MM.1S (cell line): ENCODE data around the gene CYSRT1.
A peak's percentile ranks its signal among the peaks of the same experiment; 100 is the strongest.

Experiments
- DNase-seq: peaks from one replicate; pipeline ENCODE4 v3.0.0-alpha.2; 2015
- H2AFZ ChIP-seq: fragments of 300-600 bp; sonication (generic); 2 replicates; pipeline ENCODE4 v1.6.0; 2016; ENCODE audit warnings: antibody characterized with exemption, low read length
- H3F3A ChIP-seq: fragments of 300-600 bp; sonication (generic); 2 replicates; pipeline ENCODE4 v1.6.1; 2016; ENCODE audit warnings: mild to moderate bottlenecking, antibody characterized with exemption, low read length, moderate library complexity, mixed read lengths; ENCODE audit not compliant: insufficient read depth
- H3K27ac ChIP-seq: fragments of 300-600 bp; sonication (generic); 2 replicates; pipeline ENCODE4 v1.5.1; 2016; ENCODE audit warnings: mild to moderate bottlenecking, low read length
- H3K27me3 ChIP-seq: fragments of 300-600 bp; sonication (generic); replicated peaks from 2 replicates; pipeline ENCODE4 v1.6.0; 2016; ENCODE audit warnings: low read length; ENCODE audit not compliant: insufficient read depth
- H3K36me3 ChIP-seq: fragments of 300-600 bp; sonication (generic); replicated peaks from 2 replicates; pipeline ENCODE4 v1.6.1; 2016; ENCODE audit warnings: mild to moderate bottlenecking, low read length, mixed read lengths; ENCODE audit not compliant: insufficient read depth
- H3K4me1 ChIP-seq: fragments of 300-600 bp; sonication (generic); 2 replicates; pipeline ENCODE4 v1.6.1; 2016; ENCODE audit warnings: low read length, mixed read lengths
- H3K4me2 ChIP-seq: fragments of 300-600 bp; sonication (generic); 2 replicates; pipeline ENCODE4 v1.6.0; 2016; ENCODE audit warnings: low read depth, low read length
- H3K4me3 ChIP-seq: fragments of 300-600 bp; sonication (generic); 2 replicates; pipeline ENCODE4 v1.5.1; 2016; ENCODE audit warnings: low read length, mixed read lengths
- H3K79me2 ChIP-seq: fragments of 300-600 bp; sonication (generic); 2 replicates; pipeline ENCODE4 v1.6.1; 2016; ENCODE audit warnings: mixed run types, low read length, mixed read lengths
- H3K9ac ChIP-seq: fragments of 300-600 bp; sonication (generic); 2 replicates; pipeline ENCODE4 v1.6.1; 2016; ENCODE audit warnings: low read length, mixed read lengths
- H3K9me2 ChIP-seq: fragments of 300-600 bp; sonication (generic); replicated peaks from 2 replicates; pipeline ENCODE4 v1.6.1; 2016; ENCODE audit warnings: mild to moderate bottlenecking, low read length, mixed read lengths; ENCODE audit not compliant: insufficient read depth
- H3K9me3 ChIP-seq: fragments of 300-600 bp; sonication (generic); replicated peaks from 2 replicates; pipeline ENCODE4 v1.6.1; 2016; ENCODE audit warnings: mild to moderate bottlenecking, low read length, mixed read lengths; ENCODE audit not compliant: insufficient read depth
- H4K20me1 ChIP-seq: fragments of 300-600 bp; sonication (generic); 2 replicates; pipeline ENCODE4 v1.6.1; 2016; ENCODE audit warnings: mild to moderate bottlenecking, low read length, moderate library complexity, mixed read lengths; ENCODE audit not compliant: insufficient read depth
- CTCF ChIP-seq: fragments of 300-600 bp; sonication (generic); IDR thresholded peaks from 2 replicates; pipeline ENCODE4 v1.5.1; 2016; ENCODE audit warnings: antibody characterized with exemption, low read length, mixed read lengths
- EZH2 ChIP-seq: fragments of 300-600 bp; sonication (generic); optimal IDR thresholded peaks from 2 replicates; pipeline ENCODE3; 2017; ENCODE audit warnings: low read depth, mild to moderate bottlenecking, antibody characterized with exemption, low read length, mixed read lengths
- EZH2phosphoT487 ChIP-seq: fragments of 300-600 bp; sonication (generic); IDR thresholded peaks from 2 replicates; pipeline ENCODE4 v1.6.1; 2018; ENCODE audit warnings: antibody characterized with exemption, low read length

Gene CYSRT1

GRCh38 chr9:137223078-137223970, 1.6 kb upstream of the CYSRT1 start:
- Histone ChIP-seq H3K27ac (peak overlapping the region; percentile 32; the same call in 1 of the 2 replicates), H3K4me2 (peak overlapping the region; percentile 97), H3K79me2 (no peaks in the 10 kb centered on the region), H3K9me3 (no peaks in the 10 kb centered on the region), H3K4me3 (peak overlapping the region; percentile 78), H3K27me3 (peaks cover 3% of the 10 kb centered on the region), H3K36me3 (no peaks in the 10 kb centered on the region), H2AFZ (peak overlapping the region; percentile 91), H3K9me2 (no peaks in the 10 kb centered on the region), H3K9ac (peak overlapping the region; percentile 85), H3F3A (no peaks in the 10 kb centered on the region; the same call in 1 of the 2 replicates), H4K20me1 (no peaks in the 10 kb centered on the region), H3K4me1 (peaks cover 9% of the 10 kb centered on the region; the same call in 1 of the 2 replicates)
- DNase-seq = peak; percentile 99
- TF ChIP-seq EZH2 (no peak), EZH2phosphoT487 (no peak), CTCF (no peak)

- Histone ChIP-seq H3K4me2 (no peak overlapping the region), H3K27me3 (peaks cover 28% of the 10 kb centered on the region), H3K36me3 (no peaks in the 10 kb centered on the region), H3K9me2 (no peaks in the 10 kb centered on the region), H3K9me3 (no peaks in the 10 kb centered on the region), H2AFZ (no peak overlapping the region), H4K20me1 (no peaks in the 10 kb centered on the region), H3K79me2 (no peaks in the 10 kb centered on the region), H3K4me3 (no peak overlapping the region), H3K27ac (no peak overlapping the region), H3F3A (no peaks in the 10 kb centered on the region; the same call in 1 of the 2 replicates), H3K9ac (no peak overlapping the region), H3K4me1 (peaks cover 9% of the 10 kb centered on the region; the same call in 1 of the 2 replicates)
- DNase-seq = no peak
- no peak for TF ChIP-seq CTCF
- TF ChIP-seq EZH2phosphoT487 = no peak
Measured at GRCh38 chr9:137225699-137226331, 841 bp downstream of the CYSRT1 start.

GRCh38 chr9:137226338-137227053, 1.5 kb downstream of the CYSRT1 start:
- DNase-seq = no peak
- H3K4me3 ChIP-seq = no peak overlapping the region

More at GRCh38 chr9:137226338-137227053, 1.5 kb downstream of the CYSRT1 start:
- no peaks in the 10 kb centered on the region for H3K36me3 ChIP-seq
- no peak for TF ChIP-seq CTCF
- no peak for TF ChIP-seq EZH2phosphoT487
- no peak for TF ChIP-seq EZH2
- no peak overlapping the region for H3K9ac ChIP-seq
- no peaks in the 10 kb centered on the region; the same call in 1 of the 2 replicates for H3F3A ChIP-seq
- H4K20me1 ChIP-seq = no peaks in the 10 kb centered on the region
- no peak overlapping the region for H2AFZ ChIP-seq
- H3K9me2 ChIP-seq = no peaks in the 10 kb centered on the region
- H3K27ac ChIP-seq = no peak overlapping the region
- peaks cover 9% of the 10 kb centered on the region; the same call in 1 of the 2 replicates for H3K4me1 ChIP-seq
- H3K9me3 ChIP-seq = no peaks in the 10 kb centered on the region
- H3K4me2 ChIP-seq = no peak overlapping the region
- H3K27me3 ChIP-seq = peaks cover 35% of the 10 kb centered on the region
- H3K79me2 ChIP-seq = no peaks in the 10 kb centered on the region
